HT-29 (cell line): ENCODE results near the gene PPP2R2D. TPM values are rescaled to one million over a fixed set of nuclear protein-coding genes. Genes with fewer than 3 reads are reported as not detected.

ENCODE experiments used
- DNase-seq: peaks from one replicate; pipeline ENCODE4 v3.0.0-alpha.2; 2015; ENCODE audit warnings: low spot score
- total RNA-seq: library from RNA; depleted of rRNA; stranded (reverse); fragments of >200 nt; shearing (Covaris generic); gene quantifications from 2 replicates; pipeline ENCODE4 v1.2.3, GENCODE V29; 2014

PPP2R2D gene
- total RNA-seq, 1 experiment from 2014 or later, result 30.3 TPM

- DNase-seq, result no peak
These were observed 27.7 kb downstream of the PPP2R2D start for GRCh38 chr10:131928248-131929095.

DNA sequence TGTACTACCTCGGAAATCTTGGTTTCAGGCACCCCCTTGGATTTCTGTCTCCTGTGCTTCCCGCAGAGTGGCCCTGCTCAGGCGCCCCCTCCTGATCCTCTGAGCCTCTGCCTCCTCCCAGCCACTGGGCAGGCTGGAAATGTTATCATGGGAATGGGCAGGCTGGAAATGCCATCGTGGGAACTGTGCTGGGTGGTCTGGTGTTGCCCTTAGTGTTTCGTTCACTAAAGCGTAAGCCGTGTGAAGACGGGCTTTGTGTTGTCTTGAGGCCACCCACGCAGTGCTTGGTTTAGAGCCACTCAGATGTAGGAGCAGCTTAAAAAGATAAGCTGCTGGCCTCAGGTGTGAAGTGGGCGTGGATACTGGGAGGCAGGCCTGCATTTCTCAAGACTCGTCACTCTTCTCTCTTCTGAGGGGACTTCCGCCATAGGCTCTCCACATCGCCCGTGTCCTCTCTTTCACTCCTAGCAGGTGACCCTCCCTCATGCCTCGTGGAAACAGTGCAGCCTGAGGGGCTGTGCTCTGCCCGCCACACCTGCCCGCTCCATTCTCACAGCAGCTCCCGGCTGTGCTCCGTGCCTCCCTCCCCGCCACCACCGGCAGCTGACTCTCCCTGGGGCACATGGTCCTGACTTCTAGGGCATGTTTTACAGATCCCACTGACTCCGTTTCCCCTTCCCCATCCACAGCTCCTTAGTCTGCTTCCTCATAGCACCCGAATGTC, 28.5 kb downstream of the PPP2R2D start:
- no peak for DNase-seq

- no peak for DNase-seq
These were observed 29.3 kb downstream of the PPP2R2D start for GRCh38 chr10:131930150-131930549.

DNA sequence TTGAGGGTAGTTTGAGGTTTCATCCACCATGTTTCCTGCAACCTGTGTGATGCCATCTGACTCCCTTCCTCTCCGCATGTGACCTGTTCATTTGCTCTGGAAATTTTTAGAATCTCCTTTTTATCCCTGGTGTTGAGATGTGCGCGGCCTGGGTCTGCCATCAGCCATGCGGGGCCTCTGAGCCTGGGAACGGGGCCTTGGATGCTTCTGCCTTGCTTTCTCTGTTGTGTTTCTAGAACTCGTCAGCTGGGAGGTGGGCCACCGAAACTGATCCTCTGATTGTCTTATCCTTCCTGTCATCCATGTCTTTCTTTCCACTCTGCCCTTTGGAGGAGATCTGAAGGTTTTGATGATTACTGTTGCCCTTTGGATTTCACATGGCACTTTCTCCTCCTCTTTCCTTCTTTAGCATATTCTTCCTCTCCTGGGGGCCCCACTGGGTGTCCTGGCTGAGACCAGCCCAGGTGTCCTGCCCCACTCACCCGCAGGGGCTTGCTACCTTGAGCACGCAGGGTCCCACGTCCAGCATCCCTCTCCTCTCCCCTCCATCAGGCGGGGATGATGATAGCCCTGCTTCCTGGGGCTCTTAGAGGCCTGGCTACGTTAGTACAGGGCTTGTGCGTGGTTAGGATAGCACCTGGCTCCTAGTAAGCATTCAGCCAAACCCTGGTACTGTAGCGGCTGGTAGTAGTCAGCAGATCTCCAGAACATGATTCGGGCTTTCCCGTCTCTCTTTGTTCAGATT, 29.9 kb downstream of the PPP2R2D start:
- DNase-seq, result no peak

- DNase-seq, result no peak
These were observed 31.2 kb downstream of the PPP2R2D start for GRCh38 chr10:131931981-131932380.

DNA sequence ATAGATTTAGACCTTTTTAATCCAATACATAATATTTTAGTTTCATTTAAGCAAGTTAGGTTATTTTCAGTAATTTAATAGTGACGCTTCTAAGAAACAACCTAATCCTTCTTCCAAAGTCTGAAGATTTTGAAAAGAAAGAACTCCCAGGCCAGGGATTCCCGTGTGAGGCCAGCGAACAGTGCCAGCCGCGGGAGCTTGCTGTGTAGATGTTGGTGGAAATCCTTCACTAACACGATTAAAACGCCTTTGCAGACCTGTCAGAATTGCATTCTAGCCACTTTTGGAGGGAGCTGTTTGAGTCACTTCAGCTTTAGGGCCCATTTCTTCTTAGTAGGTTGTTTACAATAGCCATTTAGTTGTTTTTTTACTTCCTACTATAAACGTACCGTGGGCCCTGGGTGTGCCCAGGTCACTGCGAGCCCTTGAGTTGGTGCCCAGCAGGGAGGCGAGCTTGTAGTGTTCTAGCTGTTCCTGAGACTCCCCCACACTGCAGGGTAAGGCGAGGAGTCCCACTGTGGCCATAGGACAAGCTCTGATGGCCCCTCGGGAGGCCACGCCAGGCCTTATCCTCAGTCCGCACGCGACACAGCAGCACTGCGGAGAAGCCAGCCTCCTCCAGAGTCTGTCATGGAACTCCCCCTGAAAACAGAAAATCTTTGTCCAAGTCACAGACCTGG, 32.3 kb downstream of the PPP2R2D start:
- DNase-seq, result no peak

GRCh38 chr10:131933696-131934086, 32.9 kb downstream of the PPP2R2D start:
- DNase-seq, result no peak

GRCh38 chr10:131934769-131935168, 34.0 kb downstream of the PPP2R2D start:
- no peak for DNase-seq

DNA sequence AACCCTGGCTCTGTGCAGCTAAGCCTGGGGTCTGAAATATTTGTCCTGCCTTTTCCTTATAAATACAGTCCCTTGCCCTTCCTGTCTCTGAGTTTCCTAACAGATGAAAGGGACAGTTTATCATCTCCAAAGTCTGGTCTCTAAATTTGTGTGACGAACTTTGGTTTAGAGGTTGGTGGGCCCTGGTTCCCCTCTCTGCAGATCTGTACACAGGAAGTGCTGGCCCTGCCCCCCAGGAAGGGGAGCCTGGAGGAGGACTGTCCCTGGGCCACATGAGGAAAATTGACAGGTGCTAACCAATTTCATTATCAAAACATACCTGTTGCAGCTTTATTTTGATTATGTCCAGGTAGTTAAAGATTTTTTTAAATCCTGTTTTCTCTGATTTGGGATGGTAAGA, 34.5 kb downstream of the PPP2R2D start:
- DNase-seq, result no peak

DNA sequence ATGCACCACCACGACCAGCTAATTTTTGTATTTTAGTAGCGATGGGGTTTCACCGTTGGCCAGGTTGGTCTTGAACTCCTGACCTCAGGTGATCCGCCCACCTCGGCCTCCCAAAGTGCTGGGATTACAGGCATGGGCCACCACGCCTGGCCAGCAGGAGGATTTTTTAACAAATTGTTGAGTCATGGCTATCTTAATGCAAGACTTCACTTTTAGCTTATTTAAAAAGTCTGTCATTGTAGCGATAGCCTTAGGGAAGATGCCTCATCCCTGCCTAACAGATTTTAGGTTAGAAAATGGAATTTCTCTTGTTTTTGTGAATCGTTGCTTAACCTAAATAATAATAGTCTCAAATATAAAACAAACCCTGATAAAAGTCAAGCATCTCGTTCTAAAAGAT, 35.5 kb downstream of the PPP2R2D start:
- no peak for DNase-seq

- DNase-seq, result no peak
These were observed 35.9 kb downstream of the PPP2R2D start for GRCh38 chr10:131936736-131937135.

DNA sequence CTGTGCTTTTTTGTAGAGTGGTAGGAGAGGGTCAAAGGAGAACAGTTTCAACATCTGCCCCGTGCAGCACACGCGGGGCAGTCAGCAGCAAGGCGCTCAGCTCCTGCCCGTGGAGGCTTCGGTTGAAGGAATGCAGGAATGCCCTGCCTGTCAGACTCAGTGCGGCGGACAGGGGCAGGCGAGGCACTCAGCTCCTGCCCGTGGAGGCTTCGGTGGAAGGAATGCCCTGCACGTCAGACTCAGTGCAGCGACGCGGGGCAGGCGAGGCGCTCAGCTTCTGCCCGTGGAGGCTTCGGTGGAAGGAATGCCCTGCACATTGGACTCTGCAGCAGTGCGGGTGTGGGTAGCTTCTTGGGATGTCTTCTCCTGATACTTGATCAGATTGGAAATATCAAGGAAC, 37.0 kb downstream of the PPP2R2D start:
- DNase-seq, result no peak

DNA sequence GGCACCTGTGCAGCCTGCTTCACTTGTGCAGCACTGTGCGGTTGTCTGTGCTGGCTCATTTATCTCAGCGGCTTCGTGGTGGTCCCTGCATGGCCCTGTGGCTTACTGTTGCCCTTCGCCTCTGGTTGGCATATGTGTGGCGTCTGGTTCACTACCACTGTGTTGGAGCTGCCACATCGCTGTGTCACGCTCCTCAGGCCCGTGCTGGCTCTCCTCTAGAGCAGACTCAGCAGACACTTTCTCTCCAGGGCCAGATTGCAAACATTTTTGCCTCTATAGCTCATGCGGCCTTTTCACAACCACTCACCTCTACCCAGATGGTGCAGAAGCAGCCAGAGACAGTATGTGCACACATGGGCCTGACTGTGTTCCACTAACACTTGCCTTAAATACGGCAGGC, 37.9 kb downstream of the PPP2R2D start:
- no peak for DNase-seq

- DNase-seq, result no peak
These were observed 41.6 kb downstream of the PPP2R2D start for GRCh38 chr10:131942455-131942854.

GRCh38 chr10:131943021-131943814, 42.4 kb downstream of the PPP2R2D start:
- DNase-seq, result no peak

DNA sequence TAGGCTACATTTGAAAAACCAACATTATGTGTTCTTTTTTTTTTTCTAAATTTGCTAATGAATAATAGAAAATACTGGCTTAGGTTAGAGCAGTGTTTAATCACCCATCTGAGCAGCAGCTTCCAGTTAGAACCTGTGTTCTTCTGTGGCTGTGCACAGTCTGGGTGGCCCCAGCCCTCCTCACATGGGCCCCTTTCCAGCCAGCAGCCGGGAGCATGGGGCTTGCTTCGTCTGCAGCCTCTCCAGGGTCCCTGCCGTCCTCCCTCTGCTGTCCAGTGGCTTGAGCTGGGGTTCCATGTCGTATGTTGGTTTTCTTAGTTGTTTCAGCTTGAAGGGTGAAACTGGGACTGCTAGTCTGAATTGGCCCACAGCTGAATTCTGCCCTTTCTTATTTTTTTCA, 43.6 kb downstream of the PPP2R2D start:
- DNase-seq, result no peak

DNA sequence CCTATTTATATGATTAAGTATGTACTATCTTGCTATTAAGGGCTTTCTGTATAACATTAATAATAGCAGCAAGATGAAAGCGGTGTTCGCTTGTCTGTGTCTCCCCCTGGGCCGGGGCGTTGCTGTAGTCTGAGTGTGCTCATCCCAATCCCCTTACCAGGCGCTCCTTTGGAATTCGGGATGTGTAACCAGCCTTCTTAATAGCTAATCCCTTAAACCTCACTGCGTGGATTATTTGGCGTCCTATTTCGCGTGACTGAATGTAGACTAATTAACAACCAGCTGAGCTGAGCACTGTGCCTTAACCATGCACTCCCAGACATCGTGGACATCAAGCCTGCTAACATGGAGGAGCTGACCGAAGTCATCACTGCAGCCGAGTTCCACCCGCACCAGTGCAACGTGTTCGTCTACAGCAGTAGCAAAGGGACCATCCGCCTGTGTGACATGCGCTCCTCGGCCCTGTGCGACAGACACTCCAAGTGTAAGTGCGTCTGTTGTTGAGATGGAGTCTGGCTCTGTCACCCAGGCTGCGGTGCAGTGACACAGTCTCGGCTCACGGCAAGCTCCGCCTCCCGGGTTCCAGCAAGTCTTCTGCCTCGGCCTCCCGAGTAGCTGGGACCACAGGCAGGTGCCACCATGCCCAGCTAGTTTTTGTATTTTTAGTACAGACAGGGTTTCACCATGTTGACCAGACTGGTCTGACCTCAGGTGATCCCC, 44.3 kb downstream of the PPP2R2D start:
- no peak for DNase-seq

DNA sequence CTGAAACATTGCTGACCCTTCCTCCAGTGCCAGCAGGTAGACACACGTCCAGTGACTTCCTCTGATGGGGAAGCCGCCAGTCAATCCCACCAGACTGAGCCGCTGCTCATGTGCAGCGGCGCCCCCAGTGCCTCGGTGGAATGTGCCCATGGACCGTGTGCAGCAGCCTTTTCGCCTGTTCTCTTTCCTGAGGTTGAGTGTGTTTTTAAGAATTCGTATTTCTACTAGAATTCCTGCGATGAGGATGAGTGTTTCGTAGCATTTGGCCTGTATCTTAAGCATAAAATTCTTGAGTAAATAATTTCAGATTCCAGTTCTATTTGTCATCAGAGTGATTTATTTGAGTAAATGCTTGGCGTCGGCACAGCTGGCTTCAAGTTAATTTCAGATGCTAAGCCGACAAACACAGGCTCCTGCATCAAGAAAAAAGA, 45.5 kb downstream of the PPP2R2D start:
- peak; percentile 29 for DNase-seq

GRCh38 chr10:131946880-131947279, 46.1 kb downstream of the PPP2R2D start:
- no peak for DNase-seq
